GM21529 (cell line): ENCODE results near the gene GM2A.
A peak's percentile ranks its signal among the peaks of the same experiment; 100 is the strongest.
"Not testable (repeated sequence)": the region's sequence is repeated elsewhere in the genome, so short reads cannot be mapped to it uniquely, and the experiment has no call there.

Source experiments
- ATAC-seq: cut with Tn5 transposase; IDR thresholded peaks from one replicate; pipeline ENCODE4 v1.9.1; 2021; ENCODE audit not compliant: unreplicated experiment

Gene GM2A

GRCh38 chr5:151227918-151228447 lies 25.0 kb upstream of the GM2A start:
- no peak for ATAC-seq

GRCh38 chr5:151228986-151229385 lies 24.0 kb upstream of the GM2A start:
- ATAC-seq, result no peak

- ATAC-seq, result no peak
Observed at GRCh38 chr5:151230048-151230680, 22.8 kb upstream of the GM2A start.

GRCh38 chr5:151231359-151231758 lies 21.6 kb upstream of the GM2A start:
- ATAC-seq, result no peak

GRCh38 chr5:151233616-151234085 lies 19.3 kb upstream of the GM2A start:
- ATAC-seq, result peak; percentile 52

GRCh38 chr5:151234476-151235238 lies 18.3 kb upstream of the GM2A start:
- ATAC-seq, result peak; percentile 71

- not testable (repeated sequence) for ATAC-seq
Observed at GRCh38 chr5:151235239-151235571, 17.8 kb upstream of the GM2A start.

GRCh38 chr5:151236888-151237287 lies 16.1 kb upstream of the GM2A start:
- ATAC-seq, result no peak

GRCh38 chr5:151237685-151238084 lies 15.3 kb upstream of the GM2A start:
- no peak for ATAC-seq

GRCh38 chr5:151238303-151238741 lies 14.7 kb upstream of the GM2A start:
- peak; percentile 43 for ATAC-seq

- no peak for ATAC-seq
Observed at GRCh38 chr5:151239237-151239861, 13.6 kb upstream of the GM2A start.

- not testable (repeated sequence) for ATAC-seq
Observed at GRCh38 chr5:151240268-151240835, 12.6 kb upstream of the GM2A start.

- ATAC-seq, result peak; percentile 29
Observed at GRCh38 chr5:151240924-151241635, 11.9 kb upstream of the GM2A start.

GRCh38 chr5:151243127-151243526 lies 9.9 kb upstream of the GM2A start:
- ATAC-seq, result no peak

GRCh38 chr5:151243564-151243963 lies 9.4 kb upstream of the GM2A start:
- ATAC-seq, result no peak

- no peak for ATAC-seq
Observed at GRCh38 chr5:151244206-151244605, 8.8 kb upstream of the GM2A start.

GRCh38 chr5:151245680-151246219 lies 7.2 kb upstream of the GM2A start:
- no peak for ATAC-seq

- ATAC-seq, result no peak
Observed at GRCh38 chr5:151248651-151249050, 4.3 kb upstream of the GM2A start.

GRCh38 chr5:151249281-151249680 lies 3.7 kb upstream of the GM2A start:
- no peak for ATAC-seq

GRCh38 chr5:151250346-151251000 lies 2.5 kb upstream of the GM2A start:
- ATAC-seq, result no peak
